ENCODE results near the gene PLCB2.

The PLCB2 gene

GRCh38 chr15:40253167-40253790 lies 54.5 kb downstream of the PLCB2 start:
- no peak for DNase-seq (ENCODE audit: low read depth)
- peak overlapping the region; percentile 49 for H3K4me3 ChIP-seq (ENCODE audit: low read length)
- TF ChIP-seq CTCF (conservative IDR thresholded peaks at IDR 0.05; ENCODE audit: low read length) = no peak

- DNase-seq (ENCODE audit: low read depth) = no peak
- H3K4me3 ChIP-seq (ENCODE audit: low read length) = peak overlapping the region; percentile 49
- TF ChIP-seq CTCF (conservative IDR thresholded peaks at IDR 0.05; ENCODE audit: low read length) = no peak
These were observed 55.1 kb downstream of the PLCB2 start for GRCh38 chr15:40252438-40253166.

- DNase-seq (ENCODE audit: low read depth) = no peak
- H3K4me3 ChIP-seq (ENCODE audit: low read length) = no peak overlapping the region
- no peak for TF ChIP-seq CTCF (conservative IDR thresholded peaks at IDR 0.05; ENCODE audit: low read length)
These were observed 55.6 kb downstream of the PLCB2 start for GRCh38 chr15:40252141-40252437.

GRCh38 chr15:40251486-40252140 lies 56.1 kb downstream of the PLCB2 start:
- no peak for TF ChIP-seq CTCF (conservative IDR thresholded peaks at IDR 0.05; ENCODE audit: low read length)
- no peak for DNase-seq (ENCODE audit: low read depth)
- H3K4me3 ChIP-seq (ENCODE audit: low read length) = no peak overlapping the region

- no peak overlapping the region for H3K4me3 ChIP-seq (ENCODE audit: low read length)
- TF ChIP-seq CTCF (conservative IDR thresholded peaks at IDR 0.05; ENCODE audit: low read length) = no peak
- DNase-seq (ENCODE audit: low read depth) = no peak
These were observed 56.8 kb downstream of the PLCB2 start for GRCh38 chr15:40250771-40251483.

GRCh38 chr15:40250304-40250656 lies 57.5 kb downstream of the PLCB2 start:
- TF ChIP-seq CTCF (conservative IDR thresholded peaks at IDR 0.05; ENCODE audit: low read length) = no peak
- no peak for DNase-seq (ENCODE audit: low read depth)
- no peak overlapping the region for H3K4me3 ChIP-seq (ENCODE audit: low read length)

Measured in AG10803 (cell line).